Activated CD8-positive, alpha-beta memory T cell treated with anti-CD3 and anti-CD28 coated beads for 1 hour (primary cell): ENCODE measurements around the gene SCN8A.

Experiments used
- DNase-seq, 2 donors: peaks; one replicate each; pipeline ENCODE4 v3.0.0-alpha.2; 2020; ENCODE audit warnings: low read depth in 1 of 2; ENCODE audit errors: extremely low read depth in 1 of 2

Gene SCN8A

GRCh38 chr12:51847643-51848325 lies 256.8 kb downstream of the SCN8A start:
- no peak for DNase-seq

GRCh38 chr12:51848326-51848727 lies 257.3 kb downstream of the SCN8A start, which contains the start of gene FIGNL2:
FIGNL2 (minus strand) TSS chr12:51848718; CDS start chr12:51822413, 26,305 bp downstream.
- DNase-seq, result no peak

GRCh38 chr12:51848841-51849735 lies 258.1 kb downstream of the SCN8A start:
- DNase-seq, result no peak

GRCh38 chr12:51850081-51850964 lies 259.3 kb downstream of the SCN8A start:
- no peak for DNase-seq

GRCh38 chr12:51850965-51851299 lies 259.9 kb downstream of the SCN8A start:
- no peak for DNase-seq

- DNase-seq, result no peak
These were observed 260.5 kb downstream of the SCN8A start for GRCh38 chr12:51851413-51852124.

GRCh38 chr12:51852404-51853137 lies 261.5 kb downstream of the SCN8A start:
- DNase-seq, result no peak

- DNase-seq, result no peak
These were observed 264.8 kb downstream of the SCN8A start for GRCh38 chr12:51855586-51856428.

GRCh38 chr12:51860986-51861385 lies 270.0 kb downstream of the SCN8A start:
- no peak for DNase-seq
